Measurements from ENCODE around the gene HCN1.

DNA sequence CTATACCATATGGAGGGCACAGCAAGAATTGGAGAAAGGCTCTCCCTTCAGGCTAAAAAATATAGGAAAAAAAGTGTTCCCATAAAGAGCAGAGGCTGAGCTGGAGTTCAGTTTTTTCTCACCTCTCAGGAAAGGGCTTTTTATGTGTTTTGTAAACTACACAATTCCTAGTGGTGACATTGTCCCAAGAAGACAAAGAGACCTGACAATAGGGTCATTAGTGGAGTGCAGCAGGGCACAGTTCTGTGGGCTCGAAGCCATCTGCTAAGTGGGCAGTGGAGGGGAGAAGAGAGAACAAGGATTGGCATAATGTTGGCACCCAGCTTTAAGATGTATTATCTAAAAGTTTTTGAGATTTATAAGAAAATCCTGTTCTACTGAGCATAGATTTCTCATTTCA lies 162.5 kb downstream of the HCN1 start:
- TF ChIP-seq POLR2A (IDR thresholded peaks at IDR 0.05) (no peak), CTCF (IDR thresholded peaks at IDR 0.05) (no peak)
